HCT116 (cell line): ENCODE data around the gene UGT2B17. TPM values are rescaled to one million over a fixed set of nuclear protein-coding genes. Genes with fewer than 3 reads are reported as not detected.
"Not testable (repeated sequence)": the region's sequence is repeated elsewhere in the genome, so short reads cannot be mapped to it uniquely, and the experiment has no call there.

Experiments used
- ATAC-seq: fragments of 200-7000 bp; cut with Tn5 transposase; 2 replicates; pipeline ENCODE4 v1.9.1; 2020; ENCODE audit warnings: mild to moderate bottlenecking, moderate library complexity
- BruUV-seq: library from RNA; stranded (reverse); fragments of 400-500 nt; replicated peaks from 2 replicates; lab custom pipeline; 2021; lab: Mats Ljungman, UMichigan
- CTCF ChIA-PET: fragments of 300-600 bp; sonication (Branson Sonifier 250); formaldehyde crosslinking; loops from one replicate; lab custom pipeline; 2021; ENCODE audit warnings: antibody characterized with exemption; lab: Charles Lee
- POLR2A ChIA-PET: fragments of 300-600, 350-600 bp; sonication (Branson Sonifier 250); formaldehyde crosslinking; loops from one replicate; lab custom pipeline; 2021; ENCODE audit warnings: antibody characterized with exemption; lab: Charles Lee
- RAD21 ChIA-PET, 2 experiments: fragments of 300-600 bp; sonication (Branson Sonifier 250); formaldehyde crosslinking; loops; one replicate each; lab custom pipeline; 2023; ENCODE audit warnings: low total read pairs in 2 of 2; ENCODE audit not compliant: uncharacterized antibody in 2 of 2, unreplicated experiment in 2 of 2, low non-redundant PET in 1 of 2; lab: Charles Lee
- DNase-seq: peaks from one replicate; pipeline ENCODE4 v3.0.0-alpha.2; 2010; ENCODE audit warnings: low read depth, low spot score
- H2AFZ ChIP-seq: fragments of 200-600 bp; shearing (Covaris generic), sonication (generic); 2 replicates; pipeline ENCODE4 v1.6.1; 2017; ENCODE audit warnings: low read depth, mixed run types, mixed read lengths, antibody characterized with exemption, low read length; ENCODE audit not compliant: poor library complexity, severe bottlenecking
- H3K27ac ChIP-seq: 2 replicates; pipeline ENCODE4 v1.5.1; 2012; ENCODE audit warnings: low read depth, low read length
- H3K27me3 ChIP-seq: fragments of 200-600 bp; sonication (generic); 2 replicates; pipeline ENCODE4 v1.6.1; 2016; ENCODE audit warnings: mixed run types, low read length, mixed read lengths; ENCODE audit not compliant: insufficient read depth
- H3K36me3 ChIP-seq, 2 experiments: fragments of 200-500 bp in 1 of 2; fragments of 200-600 bp in 1 of 2; sonication (Bioruptor generic) in 1 of 2; sonication (generic) in 1 of 2; 2 replicates each; pipeline versions ENCODE4 v1.5.1 to v1.6.1; 2014 to 2016; ENCODE audit warnings: low read length in 2 of 2, inconsistent platforms in 1 of 2, mixed read lengths in 1 of 2, mixed run types in 1 of 2; ENCODE audit not compliant: insufficient read depth in 2 of 2, control insufficient read depth in 1 of 2
- H3K4me1 ChIP-seq, 2 experiments: fragments of 200-600 bp in 1 of 2; sonication (generic) in 1 of 2; 2 replicates each; pipeline versions ENCODE4 v1.5.1 to v1.6.1; 2012 to 2017; ENCODE audit warnings: low read length in 2 of 2, inconsistent platforms in 1 of 2, mild to moderate bottlenecking in 1 of 2, mixed read lengths in 1 of 2, mixed run types in 1 of 2, moderate library complexity in 1 of 2; ENCODE audit not compliant: insufficient read depth in 2 of 2, control insufficient read depth in 1 of 2
- H3K4me2 ChIP-seq: fragments of 200-600 bp; sonication (generic); 2 replicates; pipeline ENCODE4 v1.6.1; 2017; ENCODE audit warnings: mixed run types, low read length, mixed read lengths
- H3K4me3 ChIP-seq, 2 experiments: fragments of 200-600 bp in 1 of 2; sonication (generic) in 1 of 2; replicated peaks in 1 of 2; 2 replicates each; pipeline ENCODE4 v1.5.1; 2011 to 2016; ENCODE audit warnings: low read length in 2 of 2, control low read depth in 1 of 2, low read depth in 1 of 2, mild to moderate bottlenecking in 1 of 2, mixed read lengths in 1 of 2, mixed run types in 1 of 2
- H3K79me2 ChIP-seq: fragments of 200-600 bp; sonication (generic); 2 replicates; pipeline ENCODE4 v1.6.1; 2017; ENCODE audit warnings: mild to moderate bottlenecking, mixed run types, low read length, moderate library complexity, mixed read lengths; ENCODE audit not compliant: insufficient read depth
- H3K9ac ChIP-seq: fragments of 200-600 bp; sonication (generic); 2 replicates; pipeline ENCODE4 v1.6.1; 2016; ENCODE audit warnings: low read length, mixed read lengths
- H3K9me2 ChIP-seq: fragments of 200-600 bp; sonication (generic), shearing (Covaris generic); 2 replicates; pipeline ENCODE4 v1.6.1; 2017; ENCODE audit warnings: mixed run types, mild to moderate bottlenecking, moderate library complexity; ENCODE audit not compliant: insufficient read depth
- H3K9me3 ChIP-seq, 2 experiments: fragments of 200-500 bp in 1 of 2; fragments of 200-600 bp in 1 of 2; sonication (Bioruptor generic) in 1 of 2; sonication (generic) in 1 of 2; 2 replicates each; pipeline ENCODE4 v1.6.1; 2014 to 2017; ENCODE audit warnings: low read length in 2 of 2, mixed read lengths in 2 of 2, inconsistent platforms in 1 of 2, low read depth in 1 of 2, mild to moderate bottlenecking in 1 of 2, mixed run types in 1 of 2, moderate library complexity in 1 of 2; ENCODE audit not compliant: control insufficient read depth in 1 of 2, insufficient read depth in 1 of 2
- H4K20me1 ChIP-seq: fragments of 200-600 bp; sonication (generic), shearing (Covaris generic); 2 replicates; pipeline ENCODE4 v1.6.1; 2017; ENCODE audit warnings: mixed run types, mild to moderate bottlenecking, moderate library complexity; ENCODE audit not compliant: insufficient read depth
- CTCF ChIP-seq, 3 experiments: fragments of 200-600 bp in 1 of 3; sonication (generic) in 1 of 3; IDR thresholded peaks in 2 of 3; conservative IDR thresholded peaks in 1 of 3; 2 replicates each; pipeline ENCODE4 v1.5.1; 2012 to 2017; ENCODE audit warnings: low read depth in 2 of 3, low read length in 2 of 3, antibody characterized with exemption in 1 of 3, borderline replicate concordance in 1 of 3, control low read depth in 1 of 3, mild to moderate bottlenecking in 1 of 3, mixed read lengths in 1 of 3, mixed run types in 1 of 3, moderate library complexity in 1 of 3; ENCODE audit not compliant: insufficient read depth in 1 of 3
- EGR1 ChIP-seq: IDR thresholded peaks from 2 replicates; pipeline ENCODE4 v1.6.1; 2012; ENCODE audit warnings: low read depth
- ELF1 ChIP-seq: IDR thresholded peaks from 2 replicates; pipeline ENCODE4 v1.6.1; 2012; ENCODE audit warnings: low read depth, borderline replicate concordance
- EZH2 ChIP-seq: fragments of 200-600 bp; sonication (generic); IDR thresholded peaks from 2 replicates; pipeline ENCODE4 v1.6.1; 2017; ENCODE audit warnings: antibody characterized with exemption, mixed run types
- FOSL1 ChIP-seq: IDR thresholded peaks from 2 replicates; pipeline ENCODE4 v1.6.1; 2012; ENCODE audit warnings: low read depth
- JUND ChIP-seq: IDR thresholded peaks from 2 replicates; pipeline ENCODE4 v1.6.1; 2012
- POLR2A ChIP-seq: IDR thresholded peaks from 2 replicates; pipeline ENCODE4 v1.7.0; 2011; ENCODE audit warnings: borderline replicate concordance; ENCODE audit not compliant: insufficient read depth, insufficient read length; ENCODE audit errors: extremely low read depth
- POLR2AphosphoS5 ChIP-seq: IDR thresholded peaks from 2 replicates; pipeline ENCODE4 v1.6.1; 2011; ENCODE audit warnings: mild to moderate bottlenecking, low read depth, low read length, moderate library complexity
- SRF ChIP-seq: IDR thresholded peaks from 2 replicates; pipeline ENCODE4 v1.6.1; 2012; ENCODE audit warnings: low read depth
- YY1 ChIP-seq: IDR thresholded peaks from 2 replicates; pipeline ENCODE4 v1.6.1; 2011; ENCODE audit warnings: low read length, low read depth, moderate library complexity, mild to moderate bottlenecking; ENCODE audit not compliant: insufficient replicate concordance; ENCODE audit errors: extremely low read depth
- ZNF274 ChIP-seq: fragments of 200-500 bp; sonication (Bioruptor generic); IDR thresholded peaks from 2 replicates; pipeline ENCODE4 v1.6.1; 2014; ENCODE audit warnings: mild to moderate bottlenecking, low read depth, low read length, inconsistent platforms
- intact Hi-C: fragments of 100-400 bp; cut with micrococcal nuclease; formaldehyde crosslinking; loops from 2 replicates; pipeline ENCODE4 v1.10.0; 2022
- total RNA-seq: library from RNA; stranded (reverse); gene quantifications from one replicate; pipeline ENCODE4 v1.2.1, GENCODE V29; 2021; ENCODE audit not compliant: unreplicated experiment

UGT2B17 gene
- total RNA-seq, 1 experiment from 2014 or later = not detected

- TF ChIP-seq YY1 = no peak
- no peak for TF ChIP-seq ELF1
- no peak for TF ChIP-seq EGR1
- TF ChIP-seq POLR2A = no peak
- TF ChIP-seq JUND = no peak
- no peak for TF ChIP-seq POLR2AphosphoS5
- no peak for TF ChIP-seq FOSL1
- no peak for TF ChIP-seq ZNF274
- no peak for TF ChIP-seq CTCF (IDR thresholded peaks at IDR 0.05 in 2 of 3, conservative IDR thresholded peaks at IDR 0.05 in 1 of 3; ENCODE audit: borderline replicate concordance in 1 of 3, insufficient read depth in 1 of 3, low read depth in 2 of 3, low read length in 2 of 3)
- TF ChIP-seq EZH2 = no peak
- TF ChIP-seq SRF = no peak
Measured at GRCh38 chr4:68569466-68570121, 6.5 kb downstream of the UGT2B17 start (continued).

GRCh38 chr4:68569036-68569435, 7.1 kb downstream of the UGT2B17 start:
- H3K27me3 ChIP-seq, intact Hi-C loops, DNase-seq, CTCF ChIA-PET, H3K27ac ChIP-seq, BruUV-seq, H3K4me1 ChIP-seq, H3K4me2 ChIP-seq, H3K9ac ChIP-seq, H4K20me1 ChIP-seq, H3K9me2 ChIP-seq, H3K79me2 ChIP-seq, POLR2A ChIA-PET, H2AFZ ChIP-seq, H3K36me3 ChIP-seq, H3K9me3 ChIP-seq, H3K4me3 ChIP-seq, RAD21 ChIA-PET: not testable (repeated sequence)
- ATAC-seq = peak; percentile 72; the same call in 1 of the 2 replicates

- RAD21 ChIA-PET, H3K27me3 ChIP-seq, H3K4me3 ChIP-seq, DNase-seq, H3K9me3 ChIP-seq, intact Hi-C loops, H3K4me2 ChIP-seq, H3K9ac ChIP-seq, H4K20me1 ChIP-seq, H3K9me2 ChIP-seq, CTCF ChIA-PET, BruUV-seq, POLR2A ChIA-PET, H3K79me2 ChIP-seq, ATAC-seq, H3K36me3 ChIP-seq, H3K27ac ChIP-seq, H2AFZ ChIP-seq, H3K4me1 ChIP-seq: not testable (repeated sequence)
Measured at GRCh38 chr4:68568535-68568934, 7.6 kb downstream of the UGT2B17 start.

GRCh38 chr4:68566364-68566763, 9.8 kb downstream of the UGT2B17 start:
- H3K9me3 ChIP-seq, H3K4me2 ChIP-seq, BruUV-seq, CTCF ChIA-PET, POLR2A ChIA-PET, H4K20me1 ChIP-seq, H2AFZ ChIP-seq, intact Hi-C loops, H3K4me3 ChIP-seq, H3K27me3 ChIP-seq, DNase-seq, H3K4me1 ChIP-seq, H3K9ac ChIP-seq, H3K9me2 ChIP-seq, RAD21 ChIA-PET, H3K79me2 ChIP-seq, H3K36me3 ChIP-seq, H3K27ac ChIP-seq: not testable (repeated sequence)
- peak; percentile 86 for ATAC-seq
